ENCODE data around the gene GOLGA3.

Gene GOLGA3

GRCh38 chr12:132747395-132747794, 81.3 kb downstream of the GOLGA3 start:
- no peak overlapping the region for H3K4me3 ChIP-seq (ENCODE audit: low read depth, low read length)
- TF ChIP-seq CTCF (IDR thresholded peaks at IDR 0.05; ENCODE audit: low read depth, low read length) = no peak

DNA sequence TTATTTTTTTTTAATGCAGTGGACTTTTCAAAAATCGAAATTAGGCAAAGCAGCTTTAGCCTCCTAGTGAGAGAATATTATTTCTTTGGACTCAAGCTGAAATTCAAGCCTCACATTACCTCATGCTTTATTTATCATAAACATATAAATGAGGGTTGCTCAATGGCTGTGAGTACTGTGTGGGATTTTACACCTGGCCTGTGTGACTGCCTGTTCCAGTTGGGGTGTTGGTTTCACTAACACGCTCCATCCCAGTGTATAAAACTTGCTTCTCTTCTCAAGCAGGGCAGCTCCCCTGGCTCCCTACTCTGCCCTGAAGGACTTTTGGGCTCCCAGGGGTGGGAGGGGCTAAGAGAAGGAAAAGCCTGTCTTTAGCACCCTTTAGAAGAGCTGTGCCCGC, 82.1 kb downstream of the GOLGA3 start:
- no peak for TF ChIP-seq CTCF (IDR thresholded peaks at IDR 0.05; ENCODE audit: low read depth, low read length)
- H3K4me3 ChIP-seq (ENCODE audit: low read depth, low read length) = no peak overlapping the region

DNA sequence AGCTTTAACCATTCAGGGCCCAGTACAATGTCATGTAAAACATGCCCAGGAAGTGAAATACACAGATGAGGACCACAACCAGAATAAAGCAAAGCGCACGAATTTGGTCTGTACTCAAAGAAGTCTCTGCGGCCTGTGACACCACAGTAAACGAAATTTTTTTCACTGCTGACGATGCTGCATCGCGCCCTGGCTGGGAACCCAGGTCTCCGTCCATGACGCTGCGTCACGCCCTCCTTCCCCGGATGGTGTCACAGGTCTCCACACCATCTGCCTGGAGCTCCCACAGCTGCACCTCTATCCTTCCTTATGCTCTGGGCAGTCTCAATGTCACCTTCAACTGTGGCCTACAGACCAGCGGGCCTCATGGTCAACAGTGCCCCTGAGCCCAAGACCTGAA, 84.8 kb downstream of the GOLGA3 start:
- no peak for TF ChIP-seq CTCF (IDR thresholded peaks at IDR 0.05; ENCODE audit: low read depth, low read length)

GRCh38 chr12:132741620-132742019, 87.0 kb downstream of the GOLGA3 start:
- no peak for TF ChIP-seq CTCF (IDR thresholded peaks at IDR 0.05; ENCODE audit: low read depth, low read length)

More for the DNA sequence above, 84.8 kb downstream of the GOLGA3 start:
- H3K4me3 ChIP-seq (ENCODE audit: low read depth, low read length) = no peak overlapping the region

DNA sequence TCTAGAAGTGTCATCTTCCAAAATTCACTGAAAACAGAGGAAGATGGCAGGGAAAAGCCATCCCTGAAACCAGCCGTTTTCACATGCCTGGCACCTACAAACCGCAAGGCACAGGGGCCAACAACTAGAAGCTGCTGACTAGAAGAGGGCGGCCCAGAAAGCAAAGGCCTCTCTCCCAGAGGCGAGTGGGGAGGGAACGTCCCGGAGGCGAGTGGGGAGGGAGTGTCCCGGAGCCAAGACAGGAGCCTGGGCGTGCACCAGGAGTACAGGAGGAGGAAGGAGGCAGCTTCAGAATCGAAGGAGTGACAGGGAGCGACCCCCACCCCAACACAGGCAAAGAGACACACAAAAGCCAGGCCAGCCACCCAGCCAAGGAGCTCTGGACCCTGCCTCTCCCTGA, 88.0 kb downstream of the GOLGA3 start:
- H3K4me3 ChIP-seq (ENCODE audit: low read depth, low read length) = no peak overlapping the region
- TF ChIP-seq CTCF (IDR thresholded peaks at IDR 0.05; ENCODE audit: low read depth, low read length) = no peak

More at GRCh38 chr12:132741620-132742019, 87.0 kb downstream of the GOLGA3 start:
- H3K4me3 ChIP-seq (ENCODE audit: low read depth, low read length) = no peak overlapping the region

DNA sequence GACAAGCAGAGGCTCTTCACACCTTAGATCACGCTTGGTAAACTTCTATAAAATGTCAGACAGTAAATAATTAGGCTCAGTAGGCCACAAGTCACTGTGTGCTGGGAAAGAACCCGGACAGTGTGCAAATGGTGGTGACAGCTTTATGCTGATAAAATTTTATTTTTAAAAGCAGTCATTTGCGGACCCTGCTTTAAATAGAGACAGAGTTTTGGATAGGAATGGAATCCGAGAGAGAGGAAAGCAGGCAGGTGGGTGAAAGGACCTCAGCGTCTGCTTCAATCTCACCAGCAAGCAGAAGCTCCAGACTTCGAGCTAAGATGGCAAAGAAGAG, 88.4 kb downstream of the GOLGA3 start:
- TF ChIP-seq CTCF (IDR thresholded peaks at IDR 0.05; ENCODE audit: low read depth, low read length) = no peak
- H3K4me3 ChIP-seq (ENCODE audit: low read depth, low read length) = no peak overlapping the region

DNA sequence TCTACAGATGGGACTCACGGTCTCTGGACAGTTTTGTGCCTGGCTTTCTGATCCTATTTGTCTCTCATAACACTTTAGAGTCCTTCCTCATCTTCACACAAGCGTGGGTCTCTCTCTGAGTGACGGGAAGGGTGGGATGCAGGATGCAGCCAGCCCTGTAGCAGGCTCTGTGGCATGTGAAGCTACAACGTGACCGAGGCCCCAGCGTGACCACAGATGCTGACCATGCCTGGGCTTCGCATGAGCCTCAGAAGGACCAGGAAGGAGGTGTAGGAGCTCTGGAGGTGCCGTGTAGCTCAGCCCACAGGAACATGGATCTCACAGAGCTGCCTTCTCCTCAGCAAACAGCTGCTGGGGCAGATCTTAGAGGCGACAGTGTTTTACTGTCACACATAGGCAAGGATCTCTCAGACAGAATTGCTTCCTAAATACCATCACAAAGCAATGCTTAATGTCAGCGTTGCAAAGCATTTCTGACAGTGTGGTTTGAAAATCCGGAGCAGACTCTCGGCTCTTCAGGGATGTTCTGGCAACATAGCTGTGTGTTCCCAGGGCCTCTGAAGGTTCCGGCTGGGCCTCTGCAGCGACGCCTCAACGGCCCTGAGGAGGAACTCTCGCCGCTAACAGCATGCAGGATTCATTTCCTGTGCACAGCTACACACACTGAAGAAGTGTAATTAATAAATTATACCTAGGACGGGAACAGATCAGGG, 88.9 kb downstream of the GOLGA3 start:
- no peak for TF ChIP-seq CTCF (IDR thresholded peaks at IDR 0.05; ENCODE audit: low read depth, low read length)
- H3K4me3 ChIP-seq (ENCODE audit: low read depth, low read length) = no peak overlapping the region
